Cortex of kidney (tissue), 1 donor: ENCODE data around the gene ZFYVE27.

ENCODE experiments used
- DNase-seq: peaks from one replicate; lab custom pipeline; 2025; lab: John Stamatoyannopoulos, UW

Gene ZFYVE27

GRCh38 chr10:97748116-97748515 lies 11.2 kb downstream of the ZFYVE27 start:
- no peak for DNase-seq

- DNase-seq: no peak
Observed at GRCh38 chr10:97752956-97753355, 16.0 kb downstream of the ZFYVE27 start.

GRCh38 chr10:97754726-97755125 lies 17.8 kb downstream of the ZFYVE27 start:
- DNase-seq: no peak

- DNase-seq: no peak
Observed at GRCh38 chr10:97755718-97756117, 18.8 kb downstream of the ZFYVE27 start.

- no peak for DNase-seq
Observed at GRCh38 chr10:97757471-97757870, 20.5 kb downstream of the ZFYVE27 start.

GRCh38 chr10:97759158-97759887 lies 22.4 kb downstream of the ZFYVE27 start:
- DNase-seq: no peak

GRCh38 chr10:97759946-97760345 lies 23.0 kb downstream of the ZFYVE27 start:
- DNase-seq: no peak

GRCh38 chr10:97760461-97761257 lies 23.7 kb downstream of the ZFYVE27 start:
- no peak for DNase-seq

GRCh38 chr10:97761331-97761865 lies 24.5 kb downstream of the ZFYVE27 start:
- DNase-seq: no peak

GRCh38 chr10:97762056-97762455 lies 25.1 kb downstream of the ZFYVE27 start:
- no peak for DNase-seq

GRCh38 chr10:97762816-97763215 lies 25.9 kb downstream of the ZFYVE27 start:
- DNase-seq: no peak

GRCh38 chr10:97763411-97763810 lies 26.5 kb downstream of the ZFYVE27 start:
- DNase-seq: no peak

GRCh38 chr10:97763947-97764346 lies 27.0 kb downstream of the ZFYVE27 start:
- DNase-seq: no peak

- no peak for DNase-seq
Observed at GRCh38 chr10:97764519-97764931, 27.6 kb downstream of the ZFYVE27 start.

- no peak for DNase-seq
Observed at GRCh38 chr10:97765201-97765600, 28.3 kb downstream of the ZFYVE27 start.

- no peak for DNase-seq
Observed at GRCh38 chr10:97766106-97766810, 29.3 kb downstream of the ZFYVE27 start.

- no peak for DNase-seq
Observed at GRCh38 chr10:97766996-97767924, 30.3 kb downstream of the ZFYVE27 start.

GRCh38 chr10:97768322-97769315 lies 31.7 kb downstream of the ZFYVE27 start:
- no peak for DNase-seq

GRCh38 chr10:97770255-97770654 lies 33.3 kb downstream of the ZFYVE27 start:
- DNase-seq: no peak
